ENCODE data around the gene GPN3. TPM values are rescaled to one million over a fixed set of nuclear protein-coding genes. Genes with fewer than 3 reads are reported as not detected.

Gene GPN3
- total and polyA plus RNA-seq, 2 of the 8 experiments (the other 6 are each of a cell fraction or from before 2014, with no cell fraction given), result 49.7 to 52.9 TPM

GRCh38 chr12:110444455-110444854, 23.6 kb downstream of the GPN3 start:
- H3K4me2 ChIP-seq (ENCODE audit: insufficient read depth in 1 of 2, low read depth in 2 of 2, low read length in 2 of 2), result no peak overlapping the region
- H4K91ac ChIP-seq (replicated peaks; ENCODE audit: insufficient read length, low read length), result no peak overlapping the region
- peaks cover 0 to 20% of the 10 kb centered on the region in 2 experiments; a peak in 2 of 4 replicates for H3K79me2 ChIP-seq (ENCODE audit: control insufficient read depth in 1 of 2, insufficient read depth in 2 of 2, low read length in 2 of 2)
- DNase-seq (ENCODE audit: low read depth in 1 of 2, low spot score in 2 of 2), result no peak
- H2BK5ac ChIP-seq (ENCODE audit: low read depth, low read length), result no peak overlapping the region
- no peak overlapping the region for H3K14ac ChIP-seq (ENCODE audit: insufficient read length)
- 95% methylated on average over 3 of the region's 3 CpGs; no CpG with 5 or more reads in 1 of the 2 experiments for WGBS, 2 experiments (ENCODE audit: extremely low coverage in 1 of 2, insufficient coverage in 1 of 2, insufficient read length in 1 of 2, insufficient replicate concordance in 2 of 2, low coverage in 1 of 2, low lambda C conversion rate in 2 of 2, missing lambda C conversion rate in 1 of 2)
- H3K36me3 ChIP-seq (ENCODE audit: control insufficient read depth in 2 of 4, insufficient read depth in 4 of 4, low read length in 3 of 4), result peaks cover 5 to 30% (median 19%) of the 10 kb centered on the region in 4 experiments
- H2BK12ac ChIP-seq (ENCODE audit: low read depth, low read length), result no peak overlapping the region
- no peak overlapping the region for H3K56ac ChIP-seq (replicated peaks; ENCODE audit: insufficient read length, low read depth, low read length)
- ChIA-PET POLR2A (ENCODE audit: partially characterized antibody) (interaction anchor here (1.5 kb wide), 1 partner anchor 13 kb away, joined by 4 read pairs; no protein-coding TSS in a partner anchor), CTCF (ENCODE audit: partially characterized antibody) (interaction anchor here (1.0 kb wide), 1 partner anchor 28 kb away, joined by 3 read pairs; no protein-coding TSS in a partner anchor)
- H2AFZ ChIP-seq (ENCODE audit: low read length), result no peak overlapping the region
- H3K4me3 ChIP-seq (ENCODE audit: extremely low read depth in 1 of 4, insufficient read depth in 2 of 4, low read depth in 3 of 4, low read length in 4 of 4), result no peak overlapping the region
- H2BK120ac ChIP-seq (replicated peaks; ENCODE audit: low read depth, low read length), result no peak overlapping the region
- H3K4ac ChIP-seq (replicated peaks; ENCODE audit: insufficient read length, low read depth, low read length), result no peak overlapping the region
- no peak overlapping the region for H3K9ac ChIP-seq (replicated peaks in 1 of 4; ENCODE audit: extremely low read depth in 1 of 4, low read depth in 3 of 4, low read length in 3 of 4)
- H3K4me1 ChIP-seq (replicated peaks in 1 of 4; ENCODE audit: control insufficient read depth in 3 of 4, insufficient read depth in 4 of 4, low read length in 3 of 4), result peaks cover 0 to 3% (median 0%) of the 10 kb centered on the region in 4 experiments; a peak in 1 of 7 replicates
- H3K27me3 ChIP-seq (replicated peaks in 1 of 4; ENCODE audit: control insufficient read depth in 3 of 4, extremely low read depth in 1 of 4, insufficient read depth in 3 of 4, low read length in 3 of 4), result no peaks in the 10 kb centered on the region
- no peak overlapping the region for H2AK5ac ChIP-seq (ENCODE audit: low read depth, low read length)
- no peaks in the 10 kb centered on the region for H4K20me1 ChIP-seq (replicated peaks in 1 of 2; ENCODE audit: control insufficient read depth in 1 of 2, insufficient read depth in 2 of 2, low read length in 2 of 2)
- H4K8ac ChIP-seq (ENCODE audit: extremely low read depth, insufficient read depth, low read length), result no peak overlapping the region
- H3K79me1 ChIP-seq (ENCODE audit: low read depth, low read length), result peaks cover 3% of the 10 kb centered on the region
- no peak overlapping the region for H3K23ac ChIP-seq (ENCODE audit: insufficient read length)
- H4K5ac ChIP-seq (ENCODE audit: insufficient read length, low read depth, low read length), result no peak overlapping the region
- H3K27ac ChIP-seq (ENCODE audit: low read depth, low read length), result no peak overlapping the region
- no peak overlapping the region for H2BK15ac ChIP-seq (ENCODE audit: low read length)
- no peaks in the 10 kb centered on the region for H3K9me3 ChIP-seq (ENCODE audit: insufficient read depth in 2 of 2, low read depth in 1 of 2, low read length in 1 of 2)
- no peaks in the 10 kb centered on the region for H3K23me2 ChIP-seq (ENCODE audit: low read depth, low read length)
- FAIRE-seq, result no peak
- H2BK20ac ChIP-seq (ENCODE audit: low read length), result no peak overlapping the region
- H3K18ac ChIP-seq (ENCODE audit: extremely low read depth, low read length), result no peak overlapping the region
- TF ChIP-seq CBX8 (IDR thresholded peaks at IDR 0.05; ENCODE audit: borderline replicate concordance, low read depth, low read length) (no peak), SAP30 (IDR thresholded peaks at IDR 0.05; ENCODE audit: insufficient read depth, insufficient replicate concordance, low read length) (no peak), RAD21 (IDR thresholded peaks at IDR 0.05 in 1 of 2, conservative IDR thresholded peaks at IDR 0.05 in 1 of 2; ENCODE audit: low read depth in 2 of 2, low read length in 2 of 2) (no peak), NANOG (IDR thresholded peaks at IDR 0.05; ENCODE audit: insufficient read depth, low read depth, low read length, poor library complexity, severe bottlenecking) (no peak), TEAD4 (IDR thresholded peaks at IDR 0.05; ENCODE audit: low read depth, low read length) (no peak)

Measured in H1 (cell line).